UCSD-AML1 (cell line): ENCODE data around the gene DNAAF5.
"Not testable (repeated sequence)": the region's sequence is repeated elsewhere in the genome, so short reads cannot be mapped to it uniquely, and the experiment has no call there.

ENCODE experiments used
- DNase-seq: peaks from one replicate; lab custom pipeline; 2025; ENCODE audit not compliant: unreplicated experiment; lab: John Stamatoyannopoulos, UW

DNAAF5 gene

GRCh38 chr7:745431-746154 lies 19.1 kb downstream of the DNAAF5 start:
- DNase-seq: no peak

- DNase-seq: no peak
These were observed 19.9 kb downstream of the DNAAF5 start for GRCh38 chr7:746155-747061.

GRCh38 chr7:747186-747585 lies 20.7 kb downstream of the DNAAF5 start:
- DNase-seq: no peak

GRCh38 chr7:748446-748845 lies 21.9 kb downstream of the DNAAF5 start:
- no peak for DNase-seq

- no peak for DNase-seq
These were observed 22.6 kb downstream of the DNAAF5 start for GRCh38 chr7:749140-749551.

- no peak for DNase-seq
These were observed 23.8 kb downstream of the DNAAF5 start for GRCh38 chr7:750111-750905.

GRCh38 chr7:751826-752225 lies 25.3 kb downstream of the DNAAF5 start:
- DNase-seq: no peak

- not testable (repeated sequence) for DNase-seq
These were observed 25.8 kb downstream of the DNAAF5 start for GRCh38 chr7:752256-752655.

- DNase-seq: no peak
These were observed 26.7 kb downstream of the DNAAF5 start for GRCh38 chr7:753190-753589.

- DNase-seq: no peak
These were observed 28.3 kb downstream of the DNAAF5 start for GRCh38 chr7:754531-755412.

GRCh38 chr7:755413-755805 lies 28.9 kb downstream of the DNAAF5 start:
- no peak for DNase-seq

GRCh38 chr7:756231-756927 lies 29.9 kb downstream of the DNAAF5 start:
- no peak for DNase-seq

GRCh38 chr7:756928-757560 lies 30.5 kb downstream of the DNAAF5 start:
- DNase-seq: no peak

- peak; percentile 40 for DNase-seq
These were observed 31.3 kb downstream of the DNAAF5 start for GRCh38 chr7:757741-758163.

GRCh38 chr7:759569-759968 lies 33.1 kb downstream of the DNAAF5 start:
- no peak for DNase-seq

- DNase-seq: no peak
These were observed 33.5 kb downstream of the DNAAF5 start for GRCh38 chr7:760006-760405.

- no peak for DNase-seq
These were observed 34.6 kb downstream of the DNAAF5 start for GRCh38 chr7:761101-761500.

GRCh38 chr7:761631-762030 lies 35.1 kb downstream of the DNAAF5 start:
- DNase-seq: no peak

GRCh38 chr7:762885-763284 lies 36.4 kb downstream of the DNAAF5 start:
- no peak for DNase-seq
